Skeletal muscle tissue (tissue), 4 donors: Measurements from ENCODE around the gene CELF4. TPM values are rescaled to one million over a fixed set of nuclear protein-coding genes. Genes with fewer than 3 reads are reported as not detected.

Source experiments
- H3K27ac ChIP-seq: one replicate; pipeline ENCODE4 v1.7.0; 2013; ENCODE audit warnings: mild to moderate bottlenecking, low read depth, low read length, inconsistent platforms
- H3K27me3 ChIP-seq, 3 donors: one replicate each; pipeline ENCODE4 v1.7.0; 2013; ENCODE audit warnings: low read length in 3 of 3; ENCODE audit not compliant: control insufficient read depth in 3 of 3, insufficient read depth in 3 of 3
- H3K36me3 ChIP-seq, 3 donors: one replicate each; pipeline ENCODE4 v1.7.0; 2013; ENCODE audit warnings: low read length in 3 of 3; ENCODE audit not compliant: control insufficient read depth in 3 of 3, insufficient read depth in 3 of 3
- H3K4me1 ChIP-seq, 3 donors: one replicate each; pipeline ENCODE4 v1.7.0; 2013; ENCODE audit warnings: low read length in 3 of 3, mild to moderate bottlenecking in 3 of 3; ENCODE audit not compliant: control insufficient read depth in 3 of 3, insufficient read depth in 3 of 3
- H3K4me3 ChIP-seq, 3 donors: one replicate each; pipeline ENCODE4 v1.7.0; 2013; ENCODE audit warnings: low read length in 3 of 3
- H3K9ac ChIP-seq, 3 donors: one replicate each; pipeline ENCODE4 v1.7.0; 2013; ENCODE audit warnings: low read length in 3 of 3, mild to moderate bottlenecking in 3 of 3, moderate library complexity in 2 of 3, low read depth in 1 of 3
- H3K9me3 ChIP-seq, 3 donors: one replicate each; pipeline ENCODE4 v1.7.0; 2013; ENCODE audit warnings: low read length in 3 of 3; ENCODE audit not compliant: control insufficient read depth in 3 of 3
- total RNA-seq: library from RNA; depleted of rRNA; stranded (reverse); fragments of >200 nt; gene quantifications from one replicate; pipeline ENCODE4 v1.2.3, GENCODE V29; 2014
- donor health status: Osteomylitis.

CELF4 gene
- total RNA-seq, 1 donor from 2014 or later = not detected

DNA sequence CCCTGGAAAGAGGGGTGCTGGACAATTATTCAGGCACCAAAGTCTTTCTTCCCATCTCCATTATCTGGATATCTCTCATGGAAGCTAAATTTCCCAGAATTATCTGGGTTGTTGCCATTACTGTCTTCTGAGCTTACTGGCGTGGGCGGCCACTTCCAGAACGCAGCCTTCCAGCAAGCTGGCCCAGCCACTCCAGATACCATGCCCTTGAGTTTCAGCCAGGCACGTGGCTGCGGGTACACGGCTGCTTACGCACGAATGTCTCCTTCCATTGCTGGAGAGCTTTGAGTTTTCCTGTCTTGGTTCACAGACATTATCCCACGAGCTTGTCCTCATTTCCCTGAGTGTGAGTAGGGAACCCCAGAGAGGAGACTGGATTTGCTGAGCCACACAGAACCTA lies 32.7 kb downstream of the CELF4 start:
- peaks cover 36 to 59% (median 45%) of the 10 kb centered on the region in 3 donors for H3K27me3 ChIP-seq
- H3K4me3 ChIP-seq = no peak overlapping the region
- H3K9ac ChIP-seq = no peak overlapping the region
- H3K4me1 ChIP-seq = peaks cover 0 to 4% (median 3%) of the 10 kb centered on the region in 3 donors
- H3K36me3 ChIP-seq = no peaks in the 10 kb centered on the region
- H3K27ac ChIP-seq = no peak overlapping the region
- H3K9me3 ChIP-seq = no peaks in the 10 kb centered on the region

DNA sequence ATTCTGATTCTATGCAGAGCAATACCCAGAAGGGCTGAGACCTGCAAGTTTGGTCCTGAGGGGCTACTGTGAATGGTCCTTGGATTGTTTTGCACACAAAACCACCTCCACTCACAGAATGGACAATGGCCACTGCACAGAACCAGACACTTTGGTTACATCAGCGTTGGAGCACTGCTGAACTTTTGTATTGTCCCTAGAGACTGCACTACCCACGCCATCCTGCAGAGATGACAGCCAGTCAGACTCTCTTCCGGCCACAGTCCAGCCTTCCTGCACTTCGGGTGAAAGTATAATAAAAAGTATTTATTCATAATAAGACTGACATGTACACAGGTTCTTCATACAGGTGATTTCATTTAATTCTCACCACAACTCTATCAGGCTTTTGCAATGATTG lies 35.7 kb downstream of the CELF4 start:
- Histone ChIP-seq H3K27ac (no peak overlapping the region), H3K27me3 (peaks cover 36 to 59% (median 49%) of the 10 kb centered on the region in 3 donors), H3K9me3 (no peaks in the 10 kb centered on the region), H3K4me1 (no peaks in the 10 kb centered on the region), H3K36me3 (no peaks in the 10 kb centered on the region), H3K4me3 (no peak overlapping the region), H3K9ac (no peak overlapping the region)

DNA sequence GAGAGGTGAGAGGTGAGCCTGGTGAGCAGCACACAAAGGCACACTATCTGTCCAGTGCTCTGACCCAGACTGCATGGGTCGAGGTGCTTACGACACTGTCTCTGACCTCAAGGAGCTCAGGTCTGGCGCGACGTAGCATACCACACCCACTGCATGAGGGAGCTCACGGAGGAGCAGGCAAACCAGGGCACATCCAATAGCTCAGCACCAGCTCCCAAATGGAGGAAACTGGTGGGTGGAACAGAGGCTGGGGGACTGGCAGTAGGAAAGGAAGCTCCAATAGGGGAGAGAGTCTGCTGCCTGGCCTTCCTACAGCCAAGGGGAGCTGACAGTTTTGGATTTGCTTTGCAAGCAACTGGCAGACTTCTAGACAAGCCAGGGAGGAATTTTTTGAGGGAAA lies 36.3 kb downstream of the CELF4 start:
- H3K4me3 ChIP-seq = no peak overlapping the region
- H3K27me3 ChIP-seq = peaks cover 36 to 60% (median 50%) of the 10 kb centered on the region in 3 donors
- H3K9ac ChIP-seq = no peak overlapping the region
- no peak overlapping the region for H3K27ac ChIP-seq
- no peaks in the 10 kb centered on the region for H3K9me3 ChIP-seq
- H3K4me1 ChIP-seq = no peaks in the 10 kb centered on the region
- H3K36me3 ChIP-seq = no peaks in the 10 kb centered on the region

DNA sequence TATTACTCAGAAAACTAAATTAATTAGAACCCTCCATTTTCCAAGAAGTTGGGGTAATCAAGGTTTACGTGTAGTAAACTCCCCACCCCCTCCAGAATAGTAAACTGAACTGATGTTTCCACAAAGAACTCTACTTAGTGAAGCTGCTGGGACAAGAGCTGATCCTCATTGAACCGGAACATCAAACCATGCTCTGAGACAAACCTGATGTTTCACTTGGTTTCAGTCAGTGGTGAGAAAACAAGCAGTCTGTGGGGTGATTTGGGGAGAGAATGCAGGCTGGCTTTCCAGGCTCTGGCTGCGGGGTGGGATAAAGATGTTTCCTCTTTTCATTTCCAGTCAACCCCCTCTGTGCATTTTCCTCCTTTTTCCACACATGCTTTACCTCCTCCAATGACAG lies 38.2 kb downstream of the CELF4 start:
- Histone ChIP-seq H3K27ac (no peak overlapping the region), H3K9ac (no peak overlapping the region), H3K36me3 (no peaks in the 10 kb centered on the region), H3K4me1 (no peaks in the 10 kb centered on the region), H3K4me3 (no peak overlapping the region), H3K9me3 (no peaks in the 10 kb centered on the region), H3K27me3 (peaks cover 48 to 75% (median 57%) of the 10 kb centered on the region in 3 donors)

DNA sequence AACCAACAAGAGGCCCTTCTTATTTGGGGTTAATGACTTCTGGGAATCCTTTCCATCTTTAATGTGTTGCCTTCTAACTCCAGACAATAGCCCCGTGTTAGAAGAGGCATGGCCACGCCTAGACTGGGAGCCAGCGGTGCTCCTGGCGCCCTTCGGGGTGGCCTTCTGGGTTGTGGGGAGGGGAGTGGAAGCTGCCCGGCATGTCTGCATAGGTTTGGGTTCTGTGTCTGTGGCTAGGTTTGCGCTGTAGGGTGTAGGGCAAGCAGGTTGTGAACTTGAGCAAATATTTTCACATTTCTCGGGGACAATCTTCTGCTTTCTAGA lies 40.4 kb downstream of the CELF4 start:
- no peaks in the 10 kb centered on the region for H3K9me3 ChIP-seq
- no peaks in the 10 kb centered on the region for H3K4me1 ChIP-seq
- no peak overlapping the region for H3K27ac ChIP-seq
- no peaks in the 10 kb centered on the region for H3K36me3 ChIP-seq
- no peak overlapping the region for H3K4me3 ChIP-seq
- peaks cover 44 to 68% (median 59%) of the 10 kb centered on the region in 3 donors for H3K27me3 ChIP-seq
- H3K9ac ChIP-seq = no peak overlapping the region

DNA sequence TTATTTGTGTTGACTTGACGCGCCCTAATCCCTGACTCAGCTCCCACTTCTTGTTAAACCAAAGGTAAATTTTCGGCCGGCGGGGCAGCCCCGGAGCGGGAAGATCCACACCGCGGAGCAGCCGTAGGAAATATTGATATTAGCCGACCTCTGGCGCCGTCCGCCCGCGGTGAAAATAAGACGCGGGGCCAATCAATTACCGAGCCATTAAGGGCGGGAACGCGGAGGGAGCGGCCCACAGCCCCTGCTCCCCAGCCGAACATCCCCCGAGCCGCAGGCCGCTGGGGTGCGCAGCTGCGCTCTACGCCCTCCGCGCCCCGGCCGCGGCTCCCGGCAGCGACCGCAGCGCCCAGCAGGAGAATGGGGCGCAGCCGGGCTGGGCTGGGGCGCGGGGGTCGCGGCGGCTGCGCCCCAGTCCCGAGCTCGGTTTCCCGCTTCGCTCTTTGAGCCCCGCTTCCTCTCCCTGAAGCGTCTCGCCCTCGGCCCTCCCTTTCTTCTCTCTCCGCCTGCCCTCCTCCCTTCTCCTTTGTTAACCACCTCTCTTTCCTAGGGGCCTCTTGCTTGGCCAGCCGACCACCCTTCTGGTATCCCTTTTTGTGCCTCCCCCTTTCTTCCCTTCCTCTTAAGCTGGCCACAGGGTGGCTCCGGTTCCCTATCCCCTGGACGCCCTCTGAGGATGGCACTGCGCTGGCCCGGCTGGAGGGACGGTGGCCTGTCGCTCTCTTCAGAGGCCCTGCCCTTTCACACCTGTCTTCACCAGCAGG lies 40.9 kb downstream of the CELF4 start:
- Histone ChIP-seq H3K9me3 (no peaks in the 10 kb centered on the region), H3K36me3 (no peaks in the 10 kb centered on the region), H3K4me3 (no peak overlapping the region), H3K27ac (no peak overlapping the region), H3K9ac (no peak overlapping the region), H3K4me1 (no peaks in the 10 kb centered on the region), H3K27me3 (peaks cover 43 to 64% (median 53%) of the 10 kb centered on the region in 3 donors)

DNA sequence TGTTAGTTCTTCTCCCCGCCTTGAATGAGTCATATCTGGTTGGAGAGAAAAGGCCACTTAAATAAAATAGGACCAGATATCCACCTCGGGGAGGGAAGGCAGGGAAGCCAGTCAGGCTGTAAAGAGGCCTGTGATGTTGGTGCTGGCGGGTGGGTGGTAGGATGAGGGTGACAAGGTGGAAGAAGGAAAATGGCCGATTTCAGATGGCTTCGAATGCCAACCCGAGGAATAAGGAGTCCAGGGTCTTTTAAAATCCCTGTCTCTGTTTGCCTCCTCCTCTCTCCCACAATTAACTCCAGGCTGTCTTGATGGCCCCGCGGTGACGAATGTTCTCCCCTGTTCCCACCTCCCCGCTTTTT lies 41.5 kb downstream of the CELF4 start:
- H3K36me3 ChIP-seq = no peaks in the 10 kb centered on the region
- peaks cover 38 to 58% (median 48%) of the 10 kb centered on the region in 3 donors for H3K27me3 ChIP-seq
- no peak overlapping the region for H3K9ac ChIP-seq
- H3K27ac ChIP-seq = no peak overlapping the region
- H3K4me3 ChIP-seq = no peak overlapping the region
- no peaks in the 10 kb centered on the region for H3K9me3 ChIP-seq
- no peaks in the 10 kb centered on the region for H3K4me1 ChIP-seq

DNA sequence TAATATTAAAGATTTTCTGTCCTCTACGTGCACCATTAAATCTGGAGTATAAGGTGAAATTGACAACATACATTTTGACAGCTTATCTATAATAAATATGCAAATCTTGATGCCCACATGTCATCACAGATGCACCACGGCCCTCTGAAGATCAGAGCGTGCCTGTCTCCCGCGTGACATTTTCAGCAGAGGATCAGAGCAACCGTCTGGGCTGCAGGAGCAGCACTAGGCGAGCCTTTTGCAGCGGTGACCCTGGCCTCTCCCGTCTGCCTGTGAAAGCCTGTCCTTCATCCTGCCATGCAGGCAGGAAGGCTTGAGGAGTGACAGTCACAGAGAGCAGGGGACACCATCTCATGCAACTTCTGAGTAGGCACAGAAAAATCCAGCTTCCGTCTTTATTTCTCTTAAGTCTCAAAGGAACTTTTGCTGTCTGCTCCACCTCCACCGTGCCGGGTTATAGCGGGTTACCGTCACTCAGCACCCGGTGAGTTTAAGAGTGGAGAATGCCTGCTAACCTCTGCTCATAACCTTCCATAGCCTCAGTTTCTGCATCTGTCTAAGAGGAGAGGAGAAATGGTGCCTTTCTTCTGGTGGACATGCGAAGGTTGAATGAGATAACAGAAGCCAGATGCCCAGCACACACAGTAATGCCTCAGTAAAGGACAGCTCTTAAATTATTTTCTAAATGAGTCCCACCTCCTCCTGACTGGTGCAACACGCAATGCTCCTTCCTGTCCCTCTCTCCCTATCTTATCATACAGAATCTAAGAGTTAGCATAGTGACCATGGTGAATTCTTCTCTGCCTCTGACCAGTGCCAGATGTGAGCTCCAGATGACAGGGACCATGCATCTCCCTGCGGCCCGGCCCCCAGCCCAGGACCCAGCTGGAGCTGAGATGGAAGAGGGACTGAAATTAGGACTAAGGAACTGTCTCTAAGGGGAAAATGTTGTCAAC lies 43.8 kb downstream of the CELF4 start:
- Histone ChIP-seq H3K4me1 (no peaks in the 10 kb centered on the region), H3K4me3 (no peak overlapping the region), H3K9ac (no peak overlapping the region), H3K27ac (no peak overlapping the region), H3K27me3 (peaks cover 36 to 54% (median 50%) of the 10 kb centered on the region in 3 donors), H3K36me3 (no peaks in the 10 kb centered on the region), H3K9me3 (no peaks in the 10 kb centered on the region)

DNA sequence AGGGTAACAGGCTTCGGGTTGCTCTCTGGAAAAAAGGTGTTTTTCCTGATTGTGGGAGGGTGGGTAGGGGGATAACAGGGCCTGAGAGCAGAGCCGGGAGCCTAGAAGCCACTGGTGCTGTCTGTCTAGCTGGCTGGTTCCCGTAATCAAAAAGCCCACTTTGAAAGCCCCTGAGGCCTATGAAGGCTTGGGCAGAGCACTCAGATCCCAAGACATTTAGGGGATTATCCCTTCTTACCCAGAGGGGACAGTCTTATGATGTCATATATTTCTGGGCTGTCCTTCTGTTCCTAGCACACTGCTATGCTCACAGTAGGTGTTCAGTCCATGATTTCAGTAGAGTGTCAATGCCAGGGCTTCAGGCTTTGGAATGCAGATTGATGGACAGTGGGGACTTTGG lies 45.1 kb downstream of the CELF4 start:
- H3K27ac ChIP-seq = no peak overlapping the region
- H3K4me3 ChIP-seq = no peak overlapping the region
- no peaks in the 10 kb centered on the region for H3K9me3 ChIP-seq
- no peaks in the 10 kb centered on the region for H3K4me1 ChIP-seq
- H3K27me3 ChIP-seq = peaks cover 24 to 56% (median 39%) of the 10 kb centered on the region in 3 donors
- no peak overlapping the region for H3K9ac ChIP-seq
- H3K36me3 ChIP-seq = no peaks in the 10 kb centered on the region

DNA sequence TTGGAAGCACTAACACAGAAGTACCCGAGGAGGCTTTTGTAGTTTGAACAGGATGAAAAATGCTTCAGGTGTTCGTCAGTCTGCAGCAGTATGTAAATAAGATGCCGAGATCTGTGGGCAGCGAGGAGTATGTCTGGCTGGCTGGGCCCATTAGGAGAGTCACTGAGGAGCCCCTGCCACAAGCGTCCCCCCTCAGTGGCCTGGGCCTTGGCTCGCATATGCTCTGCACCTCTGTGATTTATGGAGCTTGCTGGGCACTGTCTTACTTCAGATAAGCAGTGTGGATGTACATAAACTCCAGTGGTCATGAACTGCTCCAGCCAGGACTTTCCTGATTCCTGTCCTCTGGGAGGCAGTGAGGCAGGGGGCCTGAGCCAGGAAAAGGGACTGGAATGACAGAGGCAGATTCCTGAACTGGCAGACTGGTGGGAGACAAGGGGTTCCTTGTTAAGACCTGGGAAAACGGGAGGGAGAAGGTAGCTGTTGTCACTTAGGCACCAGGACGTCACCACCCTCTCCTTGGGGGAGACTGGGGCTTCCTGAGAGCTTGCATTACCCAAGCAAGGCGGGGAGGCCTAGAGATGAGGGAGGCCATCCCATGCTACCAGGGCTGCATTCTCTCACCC lies 46.0 kb downstream of the CELF4 start:
- Histone ChIP-seq H3K27me3 (peaks cover 22 to 54% (median 33%) of the 10 kb centered on the region in 3 donors), H3K4me1 (no peaks in the 10 kb centered on the region), H3K36me3 (no peaks in the 10 kb centered on the region)

More for the DNA sequence above, 46.0 kb downstream of the CELF4 start:
- Histone ChIP-seq H3K27ac (no peak overlapping the region), H3K9me3 (no peaks in the 10 kb centered on the region), H3K4me3 (no peak overlapping the region), H3K9ac (no peak overlapping the region)
